HL-60 (cell line): ENCODE data around the gene RASA2.

Experiments used
- GABPA ChIP-seq: IDR thresholded peaks from 2 replicates; pipeline ENCODE4 v1.6.1; 2012; ENCODE audit warnings: low read depth
- POLR2AphosphoS5 ChIP-seq: IDR thresholded peaks from 2 replicates; pipeline ENCODE4 v1.6.1; 2012; ENCODE audit warnings: low read depth
- SPI1 ChIP-seq: IDR thresholded peaks from 2 replicates; pipeline ENCODE4 v1.6.1; 2012; ENCODE audit warnings: low read depth, mild to moderate bottlenecking, borderline replicate concordance
- TF ChIP-seq, protein P1 (sequence below): IDR thresholded peaks from one replicate; pipeline ENCODE4 v1.5.1; 2011; ENCODE audit warnings: low read length, control low read depth, inconsistent platforms; ENCODE audit not compliant: insufficient read depth
- TF ChIP-seq, protein P2 (sequence below): IDR thresholded peaks from 2 replicates; pipeline ENCODE4 v1.6.1; 2012; ENCODE audit warnings: low read depth; ENCODE audit not compliant: insufficient replicate concordance

GRCh38 chr3:141557961-141558706 lies 71.3 kb downstream of the RASA2 start:
- TF ChIP-seq, protein P1, sequence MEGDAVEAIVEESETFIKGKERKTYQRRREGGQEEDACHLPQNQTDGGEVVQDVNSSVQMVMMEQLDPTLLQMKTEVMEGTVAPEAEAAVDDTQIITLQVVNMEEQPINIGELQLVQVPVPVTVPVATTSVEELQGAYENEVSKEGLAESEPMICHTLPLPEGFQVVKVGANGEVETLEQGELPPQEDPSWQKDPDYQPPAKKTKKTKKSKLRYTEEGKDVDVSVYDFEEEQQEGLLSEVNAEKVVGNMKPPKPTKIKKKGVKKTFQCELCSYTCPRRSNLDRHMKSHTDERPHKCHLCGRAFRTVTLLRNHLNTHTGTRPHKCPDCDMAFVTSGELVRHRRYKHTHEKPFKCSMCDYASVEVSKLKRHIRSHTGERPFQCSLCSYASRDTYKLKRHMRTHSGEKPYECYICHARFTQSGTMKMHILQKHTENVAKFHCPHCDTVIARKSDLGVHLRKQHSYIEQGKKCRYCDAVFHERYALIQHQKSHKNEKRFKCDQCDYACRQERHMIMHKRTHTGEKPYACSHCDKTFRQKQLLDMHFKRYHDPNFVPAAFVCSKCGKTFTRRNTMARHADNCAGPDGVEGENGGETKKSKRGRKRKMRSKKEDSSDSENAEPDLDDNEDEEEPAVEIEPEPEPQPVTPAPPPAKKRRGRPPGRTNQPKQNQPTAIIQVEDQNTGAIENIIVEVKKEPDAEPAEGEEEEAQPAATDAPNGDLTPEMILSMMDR = no peak
- TF ChIP-seq, protein P2, sequence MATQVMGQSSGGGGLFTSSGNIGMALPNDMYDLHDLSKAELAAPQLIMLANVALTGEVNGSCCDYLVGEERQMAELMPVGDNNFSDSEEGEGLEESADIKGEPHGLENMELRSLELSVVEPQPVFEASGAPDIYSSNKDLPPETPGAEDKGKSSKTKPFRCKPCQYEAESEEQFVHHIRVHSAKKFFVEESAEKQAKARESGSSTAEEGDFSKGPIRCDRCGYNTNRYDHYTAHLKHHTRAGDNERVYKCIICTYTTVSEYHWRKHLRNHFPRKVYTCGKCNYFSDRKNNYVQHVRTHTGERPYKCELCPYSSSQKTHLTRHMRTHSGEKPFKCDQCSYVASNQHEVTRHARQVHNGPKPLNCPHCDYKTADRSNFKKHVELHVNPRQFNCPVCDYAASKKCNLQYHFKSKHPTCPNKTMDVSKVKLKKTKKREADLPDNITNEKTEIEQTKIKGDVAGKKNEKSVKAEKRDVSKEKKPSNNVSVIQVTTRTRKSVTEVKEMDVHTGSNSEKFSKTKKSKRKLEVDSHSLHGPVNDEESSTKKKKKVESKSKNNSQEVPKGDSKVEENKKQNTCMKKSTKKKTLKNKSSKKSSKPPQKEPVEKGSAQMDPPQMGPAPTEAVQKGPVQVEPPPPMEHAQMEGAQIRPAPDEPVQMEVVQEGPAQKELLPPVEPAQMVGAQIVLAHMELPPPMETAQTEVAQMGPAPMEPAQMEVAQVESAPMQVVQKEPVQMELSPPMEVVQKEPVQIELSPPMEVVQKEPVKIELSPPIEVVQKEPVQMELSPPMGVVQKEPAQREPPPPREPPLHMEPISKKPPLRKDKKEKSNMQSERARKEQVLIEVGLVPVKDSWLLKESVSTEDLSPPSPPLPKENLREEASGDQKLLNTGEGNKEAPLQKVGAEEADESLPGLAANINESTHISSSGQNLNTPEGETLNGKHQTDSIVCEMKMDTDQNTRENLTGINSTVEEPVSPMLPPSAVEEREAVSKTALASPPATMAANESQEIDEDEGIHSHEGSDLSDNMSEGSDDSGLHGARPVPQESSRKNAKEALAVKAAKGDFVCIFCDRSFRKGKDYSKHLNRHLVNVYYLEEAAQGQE = no peak
- TF ChIP-seq SPI1 (no peak), GABPA (no peak), POLR2AphosphoS5 (no peak)
